Astrocyte of the cerebellum (primary cell): ENCODE data around the gene CUX1.
"Not testable (repeated sequence)": the region's sequence is repeated elsewhere in the genome, so short reads cannot be mapped to it uniquely, and the experiment has no call there.

ENCODE experiments used
- DNase-seq: peaks from one replicate; pipeline ENCODE4 v3.0.0-alpha.2; 2011; ENCODE audit warnings: low read depth
- H3K4me3 ChIP-seq: 2 replicates; pipeline ENCODE4 v1.5.1; 2011; ENCODE audit warnings: mild to moderate bottlenecking, low read depth, low read length, moderate library complexity
- CTCF ChIP-seq: IDR thresholded peaks from 2 replicates; pipeline ENCODE4 v1.5.1; 2012; ENCODE audit warnings: low read length, low read depth, moderate library complexity, mild to moderate bottlenecking; ENCODE audit errors: missing control alignments
- in situ Hi-C: cut with HindIII; loops from 2 replicates; pipeline ENCODE4 v1.10.0; 2017; ENCODE audit warnings: low sequenced_read_pairs

The CUX1 gene

GRCh38 chr7:102178410-102178809, 361.0 kb downstream of the CUX1 start:
- TF ChIP-seq CTCF, result no peak
- no peak for DNase-seq
- in situ Hi-C loops, result no loop called here
- H3K4me3 ChIP-seq, result no peak overlapping the region

GRCh38 chr7:102180727-102181126, 363.3 kb downstream of the CUX1 start:
- no peak overlapping the region for H3K4me3 ChIP-seq
- in situ Hi-C loops, result no loop called here
- no peak for TF ChIP-seq CTCF
- no peak for DNase-seq

- H3K4me3 ChIP-seq, result no peak overlapping the region
- no peak for TF ChIP-seq CTCF
- DNase-seq, result no peak
- in situ Hi-C loops, result no loop called here
Measured at GRCh38 chr7:102181517-102181916, 364.1 kb downstream of the CUX1 start.

GRCh38 chr7:102182016-102182415, 364.6 kb downstream of the CUX1 start:
- TF ChIP-seq CTCF, result no peak
- in situ Hi-C loops, result no loop called here
- no peak for DNase-seq
- no peak overlapping the region for H3K4me3 ChIP-seq

- DNase-seq, H3K4me3 ChIP-seq, in situ Hi-C loops: not testable (repeated sequence)
Measured at GRCh38 chr7:102183848-102184247, 366.4 kb downstream of the CUX1 start.

GRCh38 chr7:102184303-102184702, 366.9 kb downstream of the CUX1 start:
- H3K4me3 ChIP-seq, result no peak overlapping the region
- in situ Hi-C loops, result no loop called here
- TF ChIP-seq CTCF, result no peak
- no peak for DNase-seq

GRCh38 chr7:102185796-102186195, 368.4 kb downstream of the CUX1 start:
- H3K4me3 ChIP-seq, result no peak overlapping the region
- in situ Hi-C loops, result no loop called here
- no peak for DNase-seq
- no peak for TF ChIP-seq CTCF
